ENCODE results near the gene SPATS2L. TPM values are rescaled to one million over a fixed set of nuclear protein-coding genes. Genes with fewer than 3 reads are reported as not detected.

Gene SPATS2L, protein sequence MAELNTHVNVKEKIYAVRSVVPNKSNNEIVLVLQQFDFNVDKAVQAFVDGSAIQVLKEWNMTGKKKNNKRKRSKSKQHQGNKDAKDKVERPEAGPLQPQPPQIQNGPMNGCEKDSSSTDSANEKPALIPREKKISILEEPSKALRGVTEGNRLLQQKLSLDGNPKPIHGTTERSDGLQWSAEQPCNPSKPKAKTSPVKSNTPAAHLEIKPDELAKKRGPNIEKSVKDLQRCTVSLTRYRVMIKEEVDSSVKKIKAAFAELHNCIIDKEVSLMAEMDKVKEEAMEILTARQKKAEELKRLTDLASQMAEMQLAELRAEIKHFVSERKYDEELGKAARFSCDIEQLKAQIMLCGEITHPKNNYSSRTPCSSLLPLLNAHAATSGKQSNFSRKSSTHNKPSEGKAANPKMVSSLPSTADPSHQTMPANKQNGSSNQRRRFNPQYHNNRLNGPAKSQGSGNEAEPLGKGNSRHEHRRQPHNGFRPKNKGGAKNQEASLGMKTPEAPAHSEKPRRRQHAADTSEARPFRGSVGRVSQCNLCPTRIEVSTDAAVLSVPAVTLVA
- total RNA-seq (100 to 1,000 TPM in 2 of 10 donors, 10 to 100 TPM in 8; 48.4 to 104 (median 73.5) TPM), polyA plus RNA-seq (10 to 100 TPM; 23.4 to 74.2 TPM)
- long read RNA-seq, donor 1, transcript SPATS2L-204 (13 exons, 2,463 nt), result major isoform, 11 of 130 reads
- long read RNA-seq, donor 1, transcript SPATS2L-223 (3 exons, 745 nt), result minor isoform, 5 of 130 reads
- long read RNA-seq, donor 1, partial matches to known transcripts, result 53 of 130 reads
- long read RNA-seq, donor 1, other reads (novel, unspliced or antisense), result 54 of 130 reads
- long read RNA-seq, donor 2, transcript SPATS2L-204 (13 exons, 2,463 nt), result major isoform, 10 of 86 reads
- long read RNA-seq, donor 2, partial matches to known transcripts, result 37 of 86 reads
- long read RNA-seq, donor 2, other reads (novel, unspliced or antisense), result 34 of 86 reads
- long read RNA-seq, donor 3, partial matches to known transcripts, result 23 of 44 reads
- long read RNA-seq, donor 3, other reads (novel, unspliced or antisense), result 14 of 44 reads

DNA sequence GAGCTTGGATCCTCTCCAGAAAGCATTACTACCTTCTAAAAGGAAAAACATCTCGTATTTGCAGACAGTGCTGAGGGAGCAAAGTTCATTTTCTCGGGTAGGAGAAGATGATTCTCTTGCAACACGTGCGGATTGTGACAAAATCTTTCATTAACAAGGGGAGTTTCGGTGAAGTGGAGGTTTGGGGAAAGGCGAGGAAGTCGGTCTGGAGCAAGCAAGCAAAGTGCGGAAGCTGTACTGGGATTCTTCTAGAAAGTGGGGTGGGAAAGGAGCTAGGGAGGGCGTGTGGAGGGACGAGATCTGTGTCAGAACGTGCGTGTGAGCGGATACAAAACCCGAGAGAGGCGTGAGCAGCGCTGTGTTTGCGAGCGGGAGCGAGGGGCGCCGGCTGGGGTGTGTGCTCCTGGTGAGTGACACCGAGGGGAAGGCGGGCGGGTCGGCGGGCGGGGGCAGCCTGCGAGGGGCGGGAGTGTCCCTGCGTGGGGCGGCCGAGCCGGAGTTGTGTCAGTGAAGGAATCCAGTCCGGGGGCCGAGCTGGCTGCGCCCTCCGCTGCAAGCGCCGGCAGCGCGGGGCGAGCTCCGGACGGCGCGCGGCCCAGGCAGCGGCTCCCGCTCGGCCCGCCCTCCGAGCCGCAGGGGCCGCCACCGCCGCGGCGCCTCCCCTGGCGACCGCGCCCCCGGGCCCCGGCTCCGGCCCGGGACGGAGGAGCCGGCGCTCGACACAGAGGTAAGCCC, at the start of gene SPATS2L:
Gene SPATS2L (plus strand): TSS at position 498 of the 735 bp plus-strand sequence. CDS start 82,552 bp downstream, outside the sequence.
- peak within 1 kb of the TSS; percentile 76 to 95 (median 91) for H3K4me3 ChIP-seq
- peak; percentile 75 to 94 (median 89) for ATAC-seq
- WGBS, 2 donors, result 0 to 1% methylated on average over 66 to 69 of the region's 69 CpGs
- intact Hi-C loops (cut with DNase I), result loop anchor here in 9 of 10 donors (2.0 to 10.0 kb wide), 12 partner anchors 68 to 326 kb away; no protein-coding TSS in a partner anchor
- H3K4me1 ChIP-seq, result peaks cover 0 to 49% (median 31%) of the 10 kb centered on the region in 9 donors
- no peaks in the 10 kb centered on the region for H3K9me3 ChIP-seq
- TF ChIP-seq, protein P1, sequence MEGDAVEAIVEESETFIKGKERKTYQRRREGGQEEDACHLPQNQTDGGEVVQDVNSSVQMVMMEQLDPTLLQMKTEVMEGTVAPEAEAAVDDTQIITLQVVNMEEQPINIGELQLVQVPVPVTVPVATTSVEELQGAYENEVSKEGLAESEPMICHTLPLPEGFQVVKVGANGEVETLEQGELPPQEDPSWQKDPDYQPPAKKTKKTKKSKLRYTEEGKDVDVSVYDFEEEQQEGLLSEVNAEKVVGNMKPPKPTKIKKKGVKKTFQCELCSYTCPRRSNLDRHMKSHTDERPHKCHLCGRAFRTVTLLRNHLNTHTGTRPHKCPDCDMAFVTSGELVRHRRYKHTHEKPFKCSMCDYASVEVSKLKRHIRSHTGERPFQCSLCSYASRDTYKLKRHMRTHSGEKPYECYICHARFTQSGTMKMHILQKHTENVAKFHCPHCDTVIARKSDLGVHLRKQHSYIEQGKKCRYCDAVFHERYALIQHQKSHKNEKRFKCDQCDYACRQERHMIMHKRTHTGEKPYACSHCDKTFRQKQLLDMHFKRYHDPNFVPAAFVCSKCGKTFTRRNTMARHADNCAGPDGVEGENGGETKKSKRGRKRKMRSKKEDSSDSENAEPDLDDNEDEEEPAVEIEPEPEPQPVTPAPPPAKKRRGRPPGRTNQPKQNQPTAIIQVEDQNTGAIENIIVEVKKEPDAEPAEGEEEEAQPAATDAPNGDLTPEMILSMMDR (IDR thresholded peaks at IDR 0.05), result no peak
- H3K27me3 ChIP-seq, result no peaks in the 10 kb centered on the region
- H3K27ac ChIP-seq, result peak within 1 kb of the TSS; percentile 90 to 97 (median 94)
- peak; percentile 85 to 86 for DNase-seq
- H3K36me3 ChIP-seq, result no peaks in the 10 kb centered on the region

DNA sequence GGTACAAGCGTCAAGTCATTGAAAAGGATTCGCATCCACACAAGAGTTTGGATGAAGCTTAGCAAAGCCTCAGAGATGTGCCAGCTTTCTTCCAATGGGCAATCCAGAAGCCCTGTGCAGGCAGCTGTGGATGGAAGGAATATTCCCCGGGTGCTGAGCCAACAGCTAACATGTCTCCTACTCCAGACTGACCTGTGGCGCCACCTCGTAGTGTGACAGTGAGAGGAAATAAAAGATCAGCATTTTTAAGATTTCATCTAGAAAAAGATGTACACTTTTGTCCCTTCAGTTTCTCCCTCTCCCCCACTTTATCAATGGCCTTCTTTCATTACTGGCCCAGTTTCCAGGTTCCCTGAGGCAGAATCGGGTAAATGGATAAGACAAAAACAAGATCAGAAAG, 48.9 kb upstream of the SPATS2L start:
- TF ChIP-seq, protein P1 (IDR thresholded peaks at IDR 0.05), result no peak
- Histone ChIP-seq H3K9me3 (no peaks in the 10 kb centered on the region), H3K27ac (no peak overlapping the region), H3K36me3 (no peaks in the 10 kb centered on the region), H3K4me1 (peaks cover 0 to 18% (median 11%) of the 10 kb centered on the region in 9 donors), H3K27me3 (no peaks in the 10 kb centered on the region), H3K4me3 (no peak overlapping the region)
- WGBS, 2 donors, result 91 to 92% methylated on average over 6 of the region's 6 CpGs
- DNase-seq, result no peak
- intact Hi-C loops (cut with DNase I), result no loop called here
- no peak for ATAC-seq

DNA sequence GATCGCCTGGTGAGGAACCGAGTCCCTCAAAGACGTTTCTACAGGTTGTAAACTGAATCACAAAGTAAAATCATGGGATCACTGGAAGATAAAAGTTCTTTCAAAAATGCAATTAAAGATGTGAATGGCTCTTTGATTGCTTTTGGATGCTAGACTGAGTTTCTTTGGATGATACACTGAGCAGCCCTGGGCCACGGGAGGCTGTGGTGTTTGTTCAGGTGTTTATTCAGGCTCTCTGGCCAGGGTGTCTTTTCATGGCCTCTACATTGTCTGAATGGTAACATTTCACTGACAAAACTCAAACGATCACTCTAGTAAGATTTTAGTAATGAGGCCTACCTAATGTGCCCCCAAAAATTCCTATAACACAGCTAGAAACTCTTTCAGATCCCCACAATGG, 48.4 kb upstream of the SPATS2L start:
- 86 to 87% methylated on average over 5 of the region's 5 CpGs for WGBS, 2 donors
- TF ChIP-seq, protein P1 (IDR thresholded peaks at IDR 0.05), result no peak
- no peaks in the 10 kb centered on the region for H3K9me3 ChIP-seq
- ATAC-seq (no peak), DNase-seq (no peak)
- H3K27ac ChIP-seq, result no peak overlapping the region
- no peak overlapping the region for H3K4me3 ChIP-seq
- H3K4me1 ChIP-seq, result peaks cover 0 to 13% (median 7%) of the 10 kb centered on the region in 9 donors
- H3K27me3 ChIP-seq, result no peaks in the 10 kb centered on the region
- no peaks in the 10 kb centered on the region for H3K36me3 ChIP-seq
- intact Hi-C loops (cut with DNase I), result no loop called here
